ENCODE measurements around the gene P4HB.

P4HB gene

GRCh38 chr17:81824595-81824994 is 35.7 kb downstream of the P4HB start:
- DNase-seq = no peak

DNA sequence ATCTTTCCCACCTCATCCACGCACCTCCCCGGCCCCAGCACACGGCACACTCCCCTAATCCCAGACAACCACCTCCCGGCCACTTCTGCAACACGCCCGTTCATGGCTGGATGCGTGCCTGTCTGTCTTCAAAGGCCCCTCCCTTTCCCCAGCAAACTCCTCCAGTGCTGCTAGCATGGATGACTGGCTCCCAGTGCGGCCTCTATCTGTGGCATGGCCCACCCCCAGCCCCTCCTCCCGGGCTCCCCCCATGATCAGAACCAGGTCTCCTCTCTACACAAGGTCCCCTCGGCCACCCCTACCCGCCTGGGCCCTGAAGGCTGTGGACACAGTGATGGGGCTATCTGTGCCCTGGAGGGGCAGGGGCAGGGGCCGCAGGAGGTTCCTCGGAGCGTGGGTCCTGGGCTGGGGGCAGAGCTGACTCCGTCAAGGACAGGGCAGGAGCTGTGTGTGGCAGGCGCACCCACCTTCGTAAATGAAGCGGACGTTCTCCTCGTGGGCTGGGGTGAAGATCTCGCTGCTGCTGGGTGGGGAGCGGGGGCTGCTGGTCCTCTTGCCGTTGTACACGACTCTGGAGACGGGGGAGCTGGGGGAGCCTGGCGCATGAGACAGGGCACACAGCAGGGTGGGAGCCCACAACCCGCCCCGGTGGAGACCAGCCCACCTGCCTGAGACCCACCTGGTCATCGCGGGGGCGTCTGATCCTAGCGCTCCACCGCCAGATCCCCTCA is 36.4 kb downstream of the P4HB start:
- DNase-seq = no peak

- DNase-seq = no peak
Measured at GRCh38 chr17:81822996-81823819, 37.1 kb downstream of the P4HB start.

- DNase-seq = no peak
Measured at GRCh38 chr17:81822312-81822637, 38.1 kb downstream of the P4HB start.

GRCh38 chr17:81821603-81822311 is 38.6 kb downstream of the P4HB start:
- peak; percentile 78 for DNase-seq

DNA sequence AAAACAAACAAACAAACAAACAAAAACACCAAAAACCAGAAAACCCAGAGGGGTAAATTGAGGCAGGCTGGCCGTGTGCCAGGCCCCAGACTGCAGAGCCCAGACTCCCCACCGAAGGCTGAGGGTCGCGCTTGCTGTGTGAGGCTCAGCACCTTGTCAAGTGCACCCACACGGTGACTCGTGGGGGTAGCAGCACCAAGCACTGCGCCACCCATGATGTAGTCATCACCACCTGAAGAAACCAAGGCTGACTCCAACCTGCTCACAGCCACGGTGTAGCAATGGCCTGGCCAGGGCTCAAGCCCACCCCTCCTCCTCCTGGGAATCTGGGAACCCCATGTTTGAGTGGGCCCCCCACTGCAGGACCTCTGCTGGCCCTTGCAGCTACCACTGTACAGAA is 39.2 kb downstream of the P4HB start:
- no peak for DNase-seq

- no peak for DNase-seq
Measured at GRCh38 chr17:81819708-81820107, 40.6 kb downstream of the P4HB start.

DNA sequence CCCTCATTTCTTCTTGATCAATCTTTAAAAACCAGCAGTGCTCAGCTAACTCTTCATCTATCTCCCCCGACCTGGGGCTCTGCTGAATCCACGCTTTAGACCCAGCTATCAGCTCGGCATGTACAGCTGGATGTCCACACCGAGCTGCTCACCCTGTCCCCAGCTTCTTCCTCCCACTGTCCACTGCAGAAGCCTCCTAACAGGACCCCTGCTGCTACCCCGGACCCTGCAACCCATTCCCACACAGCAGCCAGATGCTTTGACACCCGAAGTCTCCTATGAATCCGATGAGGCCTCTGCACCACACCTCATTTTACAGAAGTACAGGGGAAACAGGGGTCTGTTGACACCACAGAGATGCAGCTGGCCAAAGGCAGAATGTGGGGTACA is 42.6 kb downstream of the P4HB start:
- DNase-seq = no peak

DNA sequence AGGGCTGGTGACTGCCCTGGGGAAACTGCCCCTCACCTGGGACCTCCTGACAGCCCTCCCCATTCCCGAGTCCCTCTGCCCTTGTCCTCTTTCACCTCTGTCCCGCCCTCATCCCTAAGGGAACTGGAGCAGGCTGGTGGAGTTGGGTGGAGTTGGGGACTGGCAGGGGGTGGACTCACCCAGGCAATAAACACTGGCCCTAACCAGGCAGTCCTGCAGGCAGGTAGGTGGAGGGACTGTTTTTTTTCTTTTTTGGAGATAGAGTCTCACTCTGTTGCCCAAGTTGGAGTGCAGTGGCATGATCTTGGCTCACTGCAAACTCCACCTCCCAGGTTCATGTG is 44.7 kb downstream of the P4HB start:
- DNase-seq = no peak

DNA sequence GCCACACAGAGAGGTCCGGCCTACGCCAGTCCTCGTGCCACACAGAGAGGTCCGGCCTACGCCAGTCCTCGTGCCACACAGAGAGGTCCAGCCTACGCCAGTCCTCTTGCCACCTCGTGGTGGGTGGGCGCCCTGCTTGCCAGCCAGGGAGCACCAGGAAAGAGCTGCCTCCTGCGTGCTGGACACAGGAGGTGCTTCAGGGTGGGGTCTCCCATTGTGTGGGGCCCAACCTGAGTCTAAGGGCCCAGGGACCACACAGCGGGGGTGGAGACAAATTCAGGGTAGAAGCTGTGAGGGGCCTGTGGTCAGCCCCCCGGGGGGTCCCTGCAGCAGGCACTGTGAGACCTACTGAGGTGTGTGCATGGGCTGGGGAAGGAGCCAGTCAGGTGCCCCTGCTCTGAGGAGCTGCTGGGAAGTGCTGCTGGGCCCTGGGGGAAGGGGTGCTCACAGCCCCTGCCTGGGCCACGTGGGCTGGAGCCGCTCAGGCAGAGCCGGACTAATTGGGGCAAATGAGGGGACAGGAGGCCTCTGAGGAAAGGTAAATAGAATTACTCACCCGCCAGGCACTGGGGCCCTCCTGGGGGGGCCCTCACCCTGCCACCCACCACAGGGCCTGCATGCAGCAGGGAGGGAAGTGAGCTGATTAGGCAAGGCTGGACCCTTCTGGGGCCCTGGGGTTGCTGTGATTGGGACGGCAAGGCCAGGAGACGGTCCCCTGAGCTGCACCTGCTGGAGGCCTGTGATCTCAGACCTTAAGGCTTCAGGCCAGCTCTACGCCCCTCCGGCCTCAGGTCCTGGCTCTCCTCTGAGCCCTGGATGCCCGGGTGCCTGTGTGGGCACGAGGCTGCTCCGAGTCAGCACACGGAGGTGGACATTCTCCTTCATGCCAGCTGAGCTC is 45.3 kb downstream of the P4HB start:
- DNase-seq = peak; percentile 92

DNA sequence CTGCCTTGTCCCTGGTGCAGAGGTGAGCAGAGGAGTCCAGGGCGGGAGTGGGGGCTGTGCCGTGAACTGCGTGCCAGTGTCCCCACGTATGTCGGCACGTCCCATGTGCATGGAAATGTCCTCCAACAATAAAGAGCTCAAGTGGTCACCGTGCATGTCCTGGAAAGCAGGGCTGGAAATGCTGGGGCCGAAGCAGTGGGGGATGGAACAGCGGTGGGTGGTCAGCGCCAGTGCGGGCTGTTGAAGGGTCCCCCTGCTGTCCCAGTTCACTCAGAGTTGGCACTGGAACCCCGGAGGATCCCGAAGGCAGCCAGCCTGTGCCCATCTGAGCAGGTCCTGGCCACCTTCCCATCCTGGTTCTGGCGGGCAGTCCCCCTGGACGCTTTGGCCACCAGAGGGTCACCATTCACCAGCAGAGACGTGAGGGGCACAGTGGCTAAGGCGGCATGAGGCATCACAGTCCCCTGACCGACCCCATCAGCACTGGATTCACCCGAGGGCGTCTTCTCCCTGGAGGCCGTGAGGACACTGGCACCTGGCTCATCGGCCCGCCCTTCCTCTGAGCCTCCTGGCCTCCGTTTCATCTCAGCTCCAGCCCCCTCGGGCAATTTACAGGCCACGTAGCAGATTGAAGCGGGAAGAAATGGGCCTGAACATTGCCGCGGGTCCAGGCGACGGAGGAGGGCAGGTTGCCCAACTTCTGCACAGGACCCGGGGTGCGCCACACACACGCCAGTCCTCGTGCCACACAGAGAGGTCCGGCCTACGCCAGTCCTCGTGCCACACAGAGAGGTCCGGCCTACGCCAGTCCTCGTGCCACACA is 46.3 kb downstream of the P4HB start:
- no peak for DNase-seq

DNA sequence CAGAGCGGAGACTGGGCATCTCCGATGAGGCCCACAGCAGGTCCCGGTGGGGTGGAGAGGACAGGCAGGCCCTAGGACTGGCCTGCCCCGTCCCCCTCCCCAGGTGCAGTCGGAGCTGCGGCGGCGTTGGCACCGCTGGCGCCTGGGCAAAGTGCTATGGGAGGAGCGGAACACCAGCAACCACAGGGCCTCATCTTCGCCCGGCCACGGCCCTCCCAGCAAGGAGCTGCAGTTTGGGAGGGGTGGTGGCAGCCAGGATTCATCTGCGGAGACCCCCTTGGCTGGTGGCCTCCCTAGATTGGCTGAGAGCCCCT is 47.0 kb downstream of the P4HB start:
- no peak for DNase-seq

- no peak for DNase-seq
Measured at GRCh38 chr17:81812571-81813370, 47.6 kb downstream of the P4HB start.

GRCh38 chr17:81811705-81812570 is 48.4 kb downstream of the P4HB start:
- no peak for DNase-seq

GRCh38 chr17:81810892-81811704 is 49.2 kb downstream of the P4HB start:
- DNase-seq = no peak

- DNase-seq = no peak
Measured at GRCh38 chr17:81810476-81810875, 49.9 kb downstream of the P4HB start.

DNA sequence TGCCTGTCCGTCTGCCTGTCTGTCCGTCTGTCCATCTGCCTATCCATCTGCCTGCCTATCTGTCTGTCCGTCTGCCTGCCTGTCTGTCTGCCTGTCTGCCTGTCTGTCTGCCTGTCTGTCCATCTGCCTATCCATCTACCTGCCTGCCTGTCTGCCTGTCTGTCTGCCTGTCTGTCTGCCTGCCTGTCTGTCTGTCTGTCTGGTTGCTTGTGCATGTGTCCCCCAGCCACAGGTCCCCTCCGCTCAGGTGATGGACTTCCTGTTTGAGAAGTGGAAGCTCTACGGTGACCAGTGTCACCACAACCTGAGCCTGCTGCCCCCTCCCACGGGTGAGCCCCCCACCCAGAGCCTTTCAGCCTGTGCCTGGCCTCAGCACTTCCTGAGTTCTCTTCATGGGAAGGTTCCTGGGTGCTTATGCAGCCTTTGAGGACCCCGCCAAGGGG is 50.8 kb downstream of the P4HB start:
- no peak for DNase-seq

- DNase-seq = no peak
Measured at GRCh38 chr17:81808778-81809555, 51.4 kb downstream of the P4HB start.

GRCh38 chr17:81807839-81808238 is 52.5 kb downstream of the P4HB start:
- DNase-seq = no peak
